Fibroblast of the aortic adventitia (primary cell): Measurements from ENCODE around the gene KIF16B. TPM values are rescaled to one million over a fixed set of nuclear protein-coding genes. Genes with fewer than 3 reads are reported as not detected.

Source experiments
- DNase-seq: peaks from one replicate; pipeline ENCODE4 v3.0.0-alpha.2; 2010; ENCODE audit warnings: low read depth
- H3K4me3 ChIP-seq: 2 replicates; pipeline ENCODE4 v1.5.1; 2011; ENCODE audit warnings: low read depth, mild to moderate bottlenecking, control low read depth, low read length, moderate library complexity
- CTCF ChIP-seq: IDR thresholded peaks from 2 replicates; pipeline ENCODE4 v1.5.1; 2011; ENCODE audit warnings: mild to moderate bottlenecking, low read length, control low read depth, inconsistent platforms; ENCODE audit not compliant: insufficient read depth
- total RNA-seq: library from RNA; depleted of rRNA; stranded (reverse); fragments of >200 nt; gene quantifications from 2 replicates; pipeline ENCODE4 v1.2.3, GENCODE V29; 2012; ENCODE audit warnings: low replicate concordance

KIF16B gene
- total RNA-seq, 1 donor: 14.5 TPM

DNA sequence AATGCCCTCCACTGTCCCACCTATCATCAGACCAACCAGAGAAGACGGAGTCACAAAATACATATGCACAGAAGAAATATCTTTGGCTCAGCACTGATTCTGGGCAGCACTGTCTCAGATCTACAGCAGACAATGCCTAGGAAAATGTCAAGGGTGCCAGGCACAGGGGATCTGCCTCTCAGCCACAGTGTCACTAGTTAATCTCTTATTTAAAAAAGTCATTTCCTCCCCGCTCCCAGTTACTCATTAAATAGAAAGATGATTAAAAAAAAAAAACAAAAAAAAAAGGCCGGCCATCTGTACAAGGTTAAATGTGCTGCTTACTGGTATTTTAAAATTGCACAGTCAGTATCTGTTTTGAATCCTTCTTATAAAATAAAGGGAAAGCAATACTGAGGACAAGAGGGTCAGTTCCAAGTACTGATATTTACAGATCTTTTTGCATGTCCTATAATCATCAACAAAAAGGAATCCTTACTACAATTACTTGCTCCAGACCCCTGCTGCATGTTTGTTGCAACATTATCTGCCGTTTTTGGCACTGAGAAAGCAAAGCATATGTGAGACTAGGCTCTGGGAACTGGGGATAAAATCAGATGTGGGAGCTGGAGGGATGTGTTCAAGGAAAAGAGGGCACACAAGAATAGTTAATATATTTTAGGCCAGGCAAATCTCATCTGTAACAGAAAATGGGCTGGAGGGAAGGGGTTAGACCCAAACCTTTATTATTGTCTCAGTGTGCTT lies 299.3 kb downstream of the KIF16B start:
- TF ChIP-seq CTCF: no peak
- H3K4me3 ChIP-seq: no peak overlapping the region
- DNase-seq: no peak

DNA sequence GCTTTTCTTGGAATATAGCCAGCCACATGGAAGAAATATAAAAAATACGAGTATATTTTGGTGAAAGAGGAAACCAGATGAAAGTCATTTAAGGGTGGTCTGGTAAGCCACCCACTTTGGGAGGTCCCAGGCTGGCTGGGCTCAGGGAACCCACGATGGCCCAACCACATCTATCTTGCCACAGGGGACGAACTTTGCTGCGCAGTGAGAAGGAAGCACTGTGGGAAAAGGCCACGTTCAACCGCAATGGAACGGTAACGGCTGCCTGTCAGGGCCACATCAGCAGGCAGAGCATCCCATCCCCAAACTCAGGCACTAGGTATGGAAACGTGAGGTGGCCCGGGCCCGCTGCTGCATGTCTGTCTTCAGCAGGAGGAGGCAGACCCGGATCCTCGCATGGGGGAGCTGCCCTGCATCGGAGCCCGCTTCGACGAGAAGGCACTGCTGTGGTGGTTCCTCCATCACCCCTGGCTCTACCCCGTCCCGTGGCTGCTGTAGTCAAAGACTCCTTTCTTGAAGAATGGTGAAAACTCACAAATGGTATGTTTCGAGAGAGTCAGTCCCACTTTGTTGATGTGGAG lies 300.4 kb downstream of the KIF16B start:
- DNase-seq: no peak
- TF ChIP-seq CTCF: no peak
- no peak overlapping the region for H3K4me3 ChIP-seq

- DNase-seq: no peak
- H3K4me3 ChIP-seq: no peak overlapping the region
- TF ChIP-seq CTCF: no peak
These were observed 301.8 kb downstream of the KIF16B start for GRCh38 chr20:16271450-16271849.

GRCh38 chr20:16270989-16271388 lies 302.3 kb downstream of the KIF16B start:
- H3K4me3 ChIP-seq: no peak overlapping the region
- TF ChIP-seq CTCF: no peak
- DNase-seq: no peak

- H3K4me3 ChIP-seq: no peak overlapping the region
- no peak for DNase-seq
- no peak for TF ChIP-seq CTCF
These were observed 302.8 kb downstream of the KIF16B start for GRCh38 chr20:16270314-16270931.

DNA sequence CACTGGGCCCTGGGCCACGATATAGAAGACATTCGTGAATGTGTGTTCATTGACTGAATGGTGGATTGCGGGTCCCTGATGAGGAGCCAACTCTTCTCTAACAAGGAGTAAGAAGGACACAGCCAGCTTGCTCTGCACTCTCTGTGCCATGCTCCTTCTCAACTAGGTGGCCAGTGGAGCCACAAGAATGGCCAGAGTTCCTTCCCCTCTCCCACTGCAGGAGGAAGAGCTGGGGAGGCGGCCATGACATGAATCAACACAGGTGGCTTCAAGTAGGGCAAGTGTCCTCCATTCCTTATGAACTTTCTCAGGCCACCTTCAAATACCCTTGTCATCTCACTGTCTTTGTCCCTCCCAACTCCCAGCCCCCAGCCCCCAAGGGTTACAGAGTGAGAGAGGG lies 305.7 kb downstream of the KIF16B start:
- no peak for TF ChIP-seq CTCF
- H3K4me3 ChIP-seq: no peak overlapping the region
- DNase-seq: no peak
